Mucosa of stomach (tissue), 1 donor: ENCODE results near the gene TSPEAR.
"Not testable (repeated sequence)": the region's sequence is repeated elsewhere in the genome, so short reads cannot be mapped to it uniquely, and the experiment has no call there.

Experiments used
- H3K27me3 ChIP-seq: one replicate; pipeline ENCODE4 v1.7.0; 2013; ENCODE audit warnings: mild to moderate bottlenecking, low read length; ENCODE audit not compliant: control insufficient read depth, insufficient read depth
- H3K36me3 ChIP-seq: one replicate; pipeline ENCODE4 v1.7.0; 2013; ENCODE audit warnings: low read length; ENCODE audit not compliant: control insufficient read depth, insufficient read depth
- H3K4me1 ChIP-seq: one replicate; pipeline ENCODE4 v1.7.0; 2013; ENCODE audit warnings: mild to moderate bottlenecking, low read length; ENCODE audit not compliant: control insufficient read depth, insufficient read depth
- H3K4me3 ChIP-seq: one replicate; pipeline ENCODE4 v1.7.0; 2013; ENCODE audit warnings: low read length
- H3K9ac ChIP-seq: one replicate; pipeline ENCODE4 v1.7.0; 2013; ENCODE audit warnings: mild to moderate bottlenecking, low read length, moderate library complexity
- H3K9me3 ChIP-seq: one replicate; pipeline ENCODE4 v1.7.0; 2013; ENCODE audit warnings: mild to moderate bottlenecking, low read length, moderate library complexity; ENCODE audit not compliant: control insufficient read depth
- donor health status: Pancreatic carcinoma.

Gene TSPEAR

DNA sequence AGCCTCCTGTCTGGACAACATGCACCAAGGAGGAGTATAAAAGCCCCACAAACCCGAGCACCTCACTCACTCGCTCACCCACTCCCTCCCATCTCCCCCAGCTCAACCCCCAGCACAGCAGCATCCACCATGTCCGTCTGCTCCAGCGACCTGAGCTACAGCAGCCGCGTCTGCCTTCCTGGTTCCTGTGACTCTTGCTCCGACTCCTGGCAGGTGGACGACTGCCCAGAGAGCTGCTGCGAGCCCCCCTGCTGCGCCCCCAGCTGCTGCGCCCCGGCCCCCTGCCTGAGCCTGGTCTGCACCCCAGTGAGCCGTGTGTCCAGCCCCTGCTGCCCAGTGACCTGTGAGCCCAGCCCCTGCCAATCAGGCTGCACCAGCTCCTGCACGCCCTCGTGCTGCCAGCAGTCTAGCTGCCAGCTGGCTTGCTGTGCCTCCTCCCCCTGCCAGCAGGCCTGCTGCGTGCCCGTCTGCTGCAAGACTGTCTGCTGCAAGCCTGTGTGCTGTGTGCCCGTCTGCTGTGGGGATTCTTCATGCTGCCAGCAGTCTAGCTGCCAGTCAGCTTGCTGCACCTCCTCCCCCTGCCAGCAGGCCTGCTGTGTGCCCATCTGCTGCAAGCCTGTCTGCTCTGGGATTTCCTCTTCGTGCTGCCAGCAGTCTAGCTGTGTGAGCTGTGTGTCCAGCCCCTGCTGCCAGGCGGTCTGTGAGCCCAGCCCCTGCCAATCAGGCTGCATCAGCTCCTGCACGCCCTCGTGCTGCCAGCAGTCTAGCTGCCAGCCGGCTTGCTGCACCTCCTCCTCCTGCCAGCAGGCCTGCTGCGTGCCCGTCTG is 137.5 kb downstream of the TSPEAR start, which contains the start of gene KRTAP10-4:
Gene KRTAP10-4, plus strand, starts transcription at position 100 of the 827 bp plus-strand sequence. Its CDS starts 30 bp downstream, at position 130.
- not testable (repeated sequence) for H3K27me3 ChIP-seq, H3K9me3 ChIP-seq, H3K36me3 ChIP-seq, H3K9ac ChIP-seq, H3K4me3 ChIP-seq
- peaks cover 22% of the 10 kb centered on the region for H3K4me1 ChIP-seq

DNA sequence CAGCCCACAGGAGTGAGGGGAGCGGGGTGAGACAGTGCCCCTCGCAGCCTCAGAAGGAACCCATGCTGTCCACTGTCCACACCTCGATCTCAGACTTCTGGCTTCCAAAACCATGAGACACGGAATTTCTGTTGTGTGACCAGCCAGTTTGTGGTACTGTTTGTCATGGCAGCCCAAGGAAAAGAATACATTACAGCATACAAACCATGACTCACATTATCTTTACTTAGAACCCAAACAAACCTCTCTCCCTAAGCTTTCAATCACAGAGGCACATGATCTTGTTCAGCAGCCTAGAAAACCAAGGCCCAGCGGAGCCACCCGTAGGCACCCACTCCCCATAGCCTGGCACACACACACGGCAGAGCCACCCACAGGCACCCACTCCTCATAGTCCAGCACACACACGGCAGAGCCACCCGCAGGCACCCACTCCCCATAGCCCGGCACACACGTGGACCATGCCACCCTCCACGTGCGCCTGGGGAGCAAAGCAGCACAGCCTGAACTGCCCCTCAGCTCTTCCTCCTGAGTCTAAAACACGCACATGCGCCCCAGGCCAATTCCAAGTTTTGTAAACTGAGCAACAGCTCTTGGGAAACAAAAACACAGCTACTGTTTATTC is 138.3 kb downstream of the TSPEAR start:
- Histone ChIP-seq H3K36me3 (no peaks in the 10 kb centered on the region), H3K9me3 (no peaks in the 10 kb centered on the region), H3K27me3 (peaks cover 7% of the 10 kb centered on the region), H3K4me1 (peaks cover 22% of the 10 kb centered on the region), H3K9ac (no peak overlapping the region), H3K4me3 (no peak overlapping the region)

DNA sequence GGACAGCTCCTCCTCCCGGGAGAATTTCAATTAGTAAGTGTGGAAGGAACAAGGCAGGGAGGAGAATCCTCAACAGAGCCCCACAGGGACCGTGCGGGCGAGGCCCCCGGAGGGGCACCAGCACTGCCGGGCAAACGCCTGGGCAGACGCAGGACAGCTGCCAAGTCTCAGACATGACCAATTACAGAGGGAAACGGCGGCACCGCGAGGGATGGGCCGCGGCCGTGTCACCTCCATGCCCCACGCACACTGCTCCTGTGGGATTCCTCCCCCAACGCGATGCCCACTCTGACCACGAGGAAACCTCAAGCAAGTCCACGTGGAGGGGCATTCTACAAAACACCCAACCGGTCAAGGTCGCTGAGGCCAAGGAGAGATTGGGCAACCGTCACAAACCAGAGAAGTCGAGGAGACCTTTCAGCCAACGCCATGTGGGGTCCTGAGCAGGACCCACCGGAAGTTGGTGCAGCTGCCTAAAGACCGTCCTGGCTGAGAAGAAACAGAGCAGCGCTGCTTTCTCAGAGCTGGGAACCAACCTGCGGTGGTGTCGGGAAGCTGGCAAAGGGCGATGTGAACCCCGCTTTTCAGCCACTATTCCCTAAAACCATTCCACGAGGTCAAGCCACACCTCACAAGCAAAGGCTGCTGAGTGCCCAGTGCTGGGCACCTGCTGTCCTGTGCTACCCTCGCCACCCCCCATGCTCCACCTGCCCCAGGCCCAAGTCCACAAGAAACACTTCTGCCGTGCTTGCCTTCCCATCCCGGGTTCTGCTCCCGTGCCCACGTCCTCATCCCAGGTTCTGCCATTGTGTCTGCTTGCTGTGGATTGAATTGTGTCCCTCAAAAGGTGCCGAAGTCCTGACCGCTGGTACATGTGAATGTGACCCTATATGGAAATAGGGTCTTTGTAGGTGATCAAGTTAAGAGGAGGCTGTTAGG is 139.3 kb downstream of the TSPEAR start:
- H3K9me3 ChIP-seq, result no peaks in the 10 kb centered on the region
- peaks cover 22% of the 10 kb centered on the region for H3K4me1 ChIP-seq
- H3K9ac ChIP-seq, result no peak overlapping the region
- no peak overlapping the region for H3K4me3 ChIP-seq
- no peaks in the 10 kb centered on the region for H3K36me3 ChIP-seq
- H3K27me3 ChIP-seq, result peaks cover 7% of the 10 kb centered on the region

DNA sequence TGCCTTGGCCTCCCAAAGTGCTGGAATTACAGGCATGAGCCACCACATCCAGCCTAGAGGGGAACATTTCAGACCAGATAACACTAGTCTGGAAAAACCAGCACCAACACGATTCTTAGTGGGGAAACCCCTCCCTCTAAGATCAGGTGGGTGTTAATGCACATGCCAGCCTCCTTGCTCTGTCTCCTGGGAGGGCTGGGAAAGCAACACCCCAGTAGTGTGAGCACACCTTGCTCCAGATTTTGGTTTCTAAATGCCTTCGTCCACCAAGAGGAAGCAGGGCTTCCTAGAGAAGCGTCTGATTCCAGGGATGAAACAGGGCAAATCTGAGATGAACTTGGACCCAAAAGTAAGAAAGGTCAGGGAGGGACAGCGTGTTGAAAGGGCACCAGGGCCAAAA is 140.1 kb downstream of the TSPEAR start:
- H3K27me3 ChIP-seq, result peaks cover 7% of the 10 kb centered on the region
- no peaks in the 10 kb centered on the region for H3K9me3 ChIP-seq
- no peak overlapping the region for H3K9ac ChIP-seq
- no peak overlapping the region for H3K4me3 ChIP-seq
- peaks cover 22% of the 10 kb centered on the region for H3K4me1 ChIP-seq
- no peaks in the 10 kb centered on the region for H3K36me3 ChIP-seq

DNA sequence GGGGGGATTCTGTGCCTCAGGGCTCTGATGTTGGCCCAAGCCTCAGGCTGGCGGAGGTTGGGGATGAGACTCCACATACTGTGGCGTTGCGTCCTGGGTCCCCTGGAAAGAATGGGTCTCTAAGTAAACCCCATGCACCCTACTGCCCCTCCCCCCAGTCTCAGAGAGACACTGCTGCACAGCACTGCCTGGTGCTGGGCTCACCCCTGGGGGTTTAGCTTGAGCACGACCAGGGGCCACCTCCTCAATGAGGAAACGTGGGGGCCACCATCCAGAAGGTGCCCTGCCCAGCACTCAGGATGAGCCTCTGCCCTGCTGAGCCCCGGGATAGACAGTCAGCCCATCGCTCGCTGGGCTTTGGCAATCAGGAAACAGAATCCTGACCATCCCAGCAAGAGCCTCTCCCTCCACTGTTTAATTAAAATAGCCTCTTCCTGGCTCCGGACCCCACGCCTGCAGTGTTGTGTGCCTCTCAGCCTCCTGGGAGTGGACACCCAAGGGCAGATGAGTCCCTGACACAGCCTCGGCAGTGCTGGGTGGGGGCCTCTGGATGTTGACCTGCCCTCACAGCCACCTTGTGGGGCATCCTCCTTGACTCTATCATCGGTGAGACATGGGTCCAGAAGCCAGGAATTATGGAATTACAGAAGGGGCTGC is 141.4 kb downstream of the TSPEAR start:
- Histone ChIP-seq H3K4me1 (peaks cover 21% of the 10 kb centered on the region), H3K36me3 (no peaks in the 10 kb centered on the region), H3K27me3 (peaks cover 7% of the 10 kb centered on the region), H3K4me3 (no peak overlapping the region), H3K9ac (no peak overlapping the region), H3K9me3 (no peaks in the 10 kb centered on the region)

DNA sequence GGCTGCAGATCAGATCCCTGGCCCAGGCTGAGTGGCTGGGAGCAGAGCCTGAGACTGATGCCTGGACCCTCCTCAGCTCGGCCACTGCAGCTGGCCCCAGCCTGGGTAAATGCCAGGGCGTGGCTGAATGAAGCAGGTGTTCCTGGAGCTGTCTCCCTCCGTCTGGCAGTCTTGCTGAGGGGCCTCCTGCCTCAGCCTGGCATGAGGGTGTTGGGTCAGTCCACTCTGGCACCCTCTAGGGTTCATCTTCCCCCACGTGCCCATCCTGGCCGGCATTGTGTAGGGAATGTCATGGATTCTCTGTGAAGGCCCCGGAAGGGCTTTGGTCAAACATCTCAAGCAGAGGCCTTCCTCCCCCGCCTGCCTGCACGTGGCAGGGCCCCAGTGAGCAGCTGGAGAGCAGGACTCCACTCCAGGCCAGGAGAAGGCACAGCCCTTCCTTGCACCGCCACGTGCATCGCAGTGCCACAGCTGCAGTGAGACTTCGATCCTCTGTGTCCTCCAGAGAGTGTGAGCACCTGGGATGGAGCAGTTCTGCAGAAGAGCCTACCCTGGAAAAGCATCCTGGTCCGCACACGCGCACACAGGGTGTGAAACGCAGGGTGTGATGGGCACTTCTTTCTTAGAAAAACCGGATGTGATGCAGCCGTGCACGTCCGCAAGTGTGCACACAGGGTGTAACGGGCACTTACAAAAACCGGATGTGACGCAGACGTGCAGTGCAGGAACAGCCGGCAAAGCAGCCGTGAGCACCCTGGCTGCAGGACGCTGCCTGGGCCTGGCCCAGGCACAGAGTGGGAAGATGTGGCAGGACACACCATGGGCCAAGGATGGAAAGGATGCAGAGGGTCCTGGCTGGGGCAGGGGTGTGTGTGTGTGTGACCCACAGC is 142.5 kb downstream of the TSPEAR start:
- Histone ChIP-seq H3K4me1 (peaks cover 13% of the 10 kb centered on the region), H3K36me3 (no peaks in the 10 kb centered on the region)

DNA sequence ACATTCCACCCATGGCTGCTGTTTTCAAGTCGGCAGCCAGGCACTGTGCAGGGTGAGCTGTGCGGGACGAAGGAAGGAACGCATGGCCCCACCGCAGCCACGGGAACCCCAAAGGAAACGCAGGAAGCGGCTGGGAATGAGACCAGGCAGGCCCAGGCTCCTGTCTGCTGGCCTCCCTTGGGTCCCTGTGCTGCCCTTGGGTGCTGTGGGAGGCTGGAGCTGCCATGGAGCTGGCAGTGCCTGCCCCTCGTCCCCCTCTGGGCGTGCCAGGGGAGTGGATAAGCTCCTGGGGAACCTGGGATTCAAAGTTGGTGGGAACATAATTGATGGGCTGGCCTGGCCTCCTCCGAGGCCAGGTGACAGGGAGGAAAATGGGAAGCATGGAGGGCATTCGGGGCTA is 143.1 kb downstream of the TSPEAR start:
- H3K9ac ChIP-seq, result no peak overlapping the region
- no peak overlapping the region for H3K4me3 ChIP-seq
- H3K27me3 ChIP-seq, result peaks cover 4% of the 10 kb centered on the region
- H3K4me1 ChIP-seq, result peaks cover 8% of the 10 kb centered on the region
- no peaks in the 10 kb centered on the region for H3K9me3 ChIP-seq
- H3K36me3 ChIP-seq, result no peaks in the 10 kb centered on the region

More for the DNA sequence above, 142.5 kb downstream of the TSPEAR start:
- Histone ChIP-seq H3K9me3 (no peaks in the 10 kb centered on the region), H3K9ac (no peak overlapping the region), H3K4me3 (no peak overlapping the region), H3K27me3 (peaks cover 4% of the 10 kb centered on the region)

DNA sequence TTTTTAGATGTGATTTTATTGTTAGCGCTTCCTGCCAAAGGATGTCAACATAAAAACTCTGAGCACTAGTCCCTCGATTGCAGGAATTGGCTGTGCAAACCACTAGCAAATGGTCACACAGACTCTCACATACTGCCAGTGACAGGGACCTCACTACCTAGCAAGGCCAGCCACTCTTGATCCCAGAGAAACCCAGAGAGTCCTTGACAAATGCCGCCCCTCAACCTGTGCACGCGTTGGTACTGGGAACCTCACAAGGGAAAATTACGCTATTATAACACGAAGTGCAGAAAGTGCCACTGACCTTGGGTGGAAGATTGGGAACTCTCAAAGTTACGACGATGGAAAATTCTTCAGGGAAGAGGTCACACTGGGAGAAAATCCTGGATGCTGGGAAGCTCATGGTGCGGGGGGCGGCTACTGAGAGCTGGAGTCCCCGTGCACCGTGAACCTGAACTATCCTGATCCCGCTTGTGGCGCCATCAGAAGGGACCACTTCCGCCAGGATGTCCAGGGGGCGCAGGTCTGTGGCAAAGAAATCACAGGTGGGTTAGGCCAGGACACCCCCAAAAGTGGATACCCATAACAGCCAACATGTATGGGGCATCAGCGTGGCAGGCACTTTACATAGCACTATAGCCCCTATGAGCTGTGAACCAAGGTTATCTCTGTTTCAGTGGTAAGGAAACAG is 143.7 kb downstream of the TSPEAR start:
- no peaks in the 10 kb centered on the region for H3K9me3 ChIP-seq
- H3K4me1 ChIP-seq, result peaks cover 2% of the 10 kb centered on the region
- no peaks in the 10 kb centered on the region for H3K36me3 ChIP-seq
- no peak overlapping the region for H3K9ac ChIP-seq
- peaks cover 4% of the 10 kb centered on the region for H3K27me3 ChIP-seq
- no peak overlapping the region for H3K4me3 ChIP-seq

DNA sequence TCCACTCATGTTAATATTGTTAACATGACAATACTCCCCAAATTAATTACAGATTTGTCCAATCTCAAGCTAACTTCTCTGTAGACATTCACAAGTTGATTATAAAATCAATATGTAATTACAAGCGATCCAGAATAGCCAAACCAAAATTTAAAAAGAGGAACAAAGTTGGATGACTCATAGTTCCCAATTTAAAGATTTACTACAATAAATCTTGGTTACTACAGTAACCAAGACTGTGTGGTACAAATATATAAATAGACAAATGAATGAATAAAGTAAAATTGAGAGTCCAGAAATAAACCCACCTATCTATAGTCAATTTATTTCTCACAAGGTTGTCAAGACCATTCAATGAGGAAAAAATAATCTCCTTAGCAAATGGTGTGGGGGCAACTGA is 145.0 kb downstream of the TSPEAR start:
- H3K36me3 ChIP-seq, result no peaks in the 10 kb centered on the region
- no peaks in the 10 kb centered on the region for H3K4me1 ChIP-seq
- H3K27me3 ChIP-seq, result no peaks in the 10 kb centered on the region
- H3K9ac ChIP-seq, result no peak overlapping the region
- no peak overlapping the region for H3K4me3 ChIP-seq
- H3K9me3 ChIP-seq, result no peaks in the 10 kb centered on the region

DNA sequence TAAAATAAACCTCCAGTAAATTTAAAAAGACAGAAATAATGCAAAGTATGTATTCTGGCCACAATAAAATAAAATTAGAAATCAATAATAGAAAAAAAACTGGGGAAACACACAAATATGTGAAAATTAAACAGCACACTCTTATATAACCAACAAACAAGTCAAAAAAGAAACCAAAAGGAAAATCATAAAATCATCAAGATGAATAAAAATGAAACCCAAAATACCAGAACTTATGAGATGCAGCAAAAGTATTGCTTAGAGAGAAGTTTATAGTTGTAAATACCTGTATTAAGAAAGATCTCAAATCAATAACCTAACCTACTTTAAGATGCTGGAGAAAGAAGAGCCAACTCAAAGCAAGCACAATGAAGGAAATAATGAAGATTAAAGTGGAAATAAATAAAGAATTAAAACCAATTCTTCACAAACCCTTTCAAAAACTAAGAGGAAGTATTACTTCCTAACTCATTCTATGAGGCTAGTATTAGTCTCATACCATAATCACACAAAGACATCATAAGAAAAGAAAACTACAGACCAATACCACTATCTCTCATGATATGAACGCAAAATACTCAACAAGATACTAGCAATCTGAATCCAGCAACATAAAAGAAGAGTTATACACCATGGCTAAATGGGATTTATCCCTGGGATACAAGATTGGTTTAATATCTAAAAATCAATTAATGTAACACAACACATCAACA is 146.3 kb downstream of the TSPEAR start:
- H3K27me3 ChIP-seq, result no peaks in the 10 kb centered on the region
- H3K4me1 ChIP-seq, result no peaks in the 10 kb centered on the region
- no peak overlapping the region for H3K4me3 ChIP-seq
- no peak overlapping the region for H3K9ac ChIP-seq
- no peaks in the 10 kb centered on the region for H3K9me3 ChIP-seq
- H3K36me3 ChIP-seq, result no peaks in the 10 kb centered on the region
